PC-9 (cell line): ENCODE results near the gene DCN. TPM values are rescaled to one million over a fixed set of nuclear protein-coding genes. Genes with fewer than 3 reads are reported as not detected.

Experiments used
- BruUV-seq: library from RNA; stranded (reverse); fragments of 400-500 nt; replicated peaks from 2 replicates; lab custom pipeline; 2021; lab: Mats Ljungman, UMichigan
- CTCF ChIA-PET: fragments of 300-600 bp; sonication (Branson Sonifier 250); formaldehyde crosslinking; loops from one replicate; lab custom pipeline; 2022; ENCODE audit warnings: antibody characterized with exemption; lab: Charles Lee
- POLR2A ChIA-PET: fragments of 300-600 bp; sonication (Branson Sonifier 250); formaldehyde crosslinking; loops from one replicate; lab custom pipeline; 2022; ENCODE audit warnings: antibody characterized with exemption; ENCODE audit not compliant: unreplicated experiment; lab: Charles Lee
- DNase-seq, 2 experiments: peaks; one replicate each; pipeline versions ENCODE4 v3.0.0 to v3.0.0-alpha.2; 2015 to 2022; ENCODE audit warnings: mixed read lengths in 1 of 2
- H2AFZ ChIP-seq: fragments of 200-600 bp; sonication (generic); 2 replicates; pipeline ENCODE4 v1.8.1; 2017; ENCODE audit warnings: antibody characterized with exemption
- H3F3A ChIP-seq: fragments of 200-600 bp; sonication (generic); 2 replicates; pipeline ENCODE4 v1.8.1; 2017; ENCODE audit warnings: antibody characterized with exemption, mild to moderate bottlenecking, low read depth; ENCODE audit not compliant: insufficient read depth
- H3K27ac ChIP-seq: fragments of 200-600 bp; sonication (generic); 2 replicates; pipeline ENCODE4 v1.6.1; 2016; ENCODE audit warnings: mixed run types
- H3K27me3 ChIP-seq: fragments of 200-600 bp; sonication (generic); 2 replicates; pipeline ENCODE4 v1.6.1; 2016; ENCODE audit warnings: low read depth, mixed run types; ENCODE audit not compliant: insufficient read depth
- H3K36me3 ChIP-seq: fragments of 200-600 bp; sonication (generic); 2 replicates; pipeline ENCODE4 v1.6.1; 2016; ENCODE audit warnings: low read depth, mixed run types
- H3K4me1 ChIP-seq: fragments of 200-600 bp; sonication (generic); replicated peaks from 2 replicates; pipeline ENCODE4 v1.6.1; 2016; ENCODE audit warnings: mixed run types; ENCODE audit not compliant: insufficient read depth
- H3K4me2 ChIP-seq: fragments of 200-600 bp; sonication (generic); 2 replicates; pipeline ENCODE4 v1.6.1; 2017; ENCODE audit warnings: mixed run types
- H3K4me3 ChIP-seq: fragments of 200-600 bp; sonication (generic); 2 replicates; pipeline ENCODE4 v1.6.1; 2016; ENCODE audit warnings: mixed run types
- H3K79me2 ChIP-seq: fragments of 200-600 bp; sonication (generic); 2 replicates; pipeline ENCODE4 v1.6.1; 2017; ENCODE audit warnings: low read depth, mixed run types
- H3K9me2 ChIP-seq: fragments of 200-600 bp; sonication (generic); 2 replicates; pipeline ENCODE4 v1.8.1; 2017; ENCODE audit warnings: mild to moderate bottlenecking; ENCODE audit not compliant: insufficient read depth
- H3K9me3 ChIP-seq: fragments of 200-600 bp; sonication (generic); 2 replicates; pipeline ENCODE4 v1.8.1; 2016; ENCODE audit warnings: low read depth; ENCODE audit not compliant: insufficient read depth
- H4K20me1 ChIP-seq: fragments of 200-600 bp; sonication (generic); 2 replicates; pipeline ENCODE4 v1.8.1; 2017; ENCODE audit not compliant: insufficient read depth
- EZH2 ChIP-seq: fragments of 200-600 bp; sonication (generic); IDR thresholded peaks from 2 replicates; pipeline ENCODE4 v1.8.0; 2017; ENCODE audit warnings: antibody characterized with exemption, low read depth
- intact Hi-C: fragments of 100-400 bp; cut with micrococcal nuclease; formaldehyde crosslinking; loops from one replicate; pipeline ENCODE4 v1.10.0; 2022; ENCODE audit not compliant: unreplicated experiment
- total RNA-seq: library from RNA; stranded (reverse); gene quantifications from 2 replicates; pipeline ENCODE4 v1.2.3, GENCODE V29; 2021
- TF ChIP-seq, protein P1 (sequence below): fragments of 200-600 bp; sonication (generic); conservative IDR thresholded peaks from 2 replicates; pipeline ENCODE4 v1.6.1; 2017; ENCODE audit warnings: mixed run types, antibody characterized with exemption, mild to moderate bottlenecking, moderate library complexity

Gene DCN
- total RNA-seq, 1 experiment from 2014 or later, result not detected

GRCh38 chr12:91093341-91093740 lies 89.3 kb downstream of the DCN start:
- Histone ChIP-seq H3F3A (no peaks in the 10 kb centered on the region), H3K27me3 (no peaks in the 10 kb centered on the region), H3K79me2 (no peaks in the 10 kb centered on the region), H3K4me3 (no peak overlapping the region), H4K20me1 (no peaks in the 10 kb centered on the region), H3K4me1 (peaks cover 3% of the 10 kb centered on the region), H3K9me2 (no peaks in the 10 kb centered on the region), H3K36me3 (no peaks in the 10 kb centered on the region), H2AFZ (no peak overlapping the region), H3K9me3 (peaks cover 7% of the 10 kb centered on the region), H3K4me2 (no peak overlapping the region), H3K27ac (no peak overlapping the region)
- POLR2A ChIA-PET, result no interaction called here
- no peak for DNase-seq
- CTCF ChIA-PET, result no interaction called here
- TF ChIP-seq EZH2, result no peak
- TF ChIP-seq, protein P1, sequence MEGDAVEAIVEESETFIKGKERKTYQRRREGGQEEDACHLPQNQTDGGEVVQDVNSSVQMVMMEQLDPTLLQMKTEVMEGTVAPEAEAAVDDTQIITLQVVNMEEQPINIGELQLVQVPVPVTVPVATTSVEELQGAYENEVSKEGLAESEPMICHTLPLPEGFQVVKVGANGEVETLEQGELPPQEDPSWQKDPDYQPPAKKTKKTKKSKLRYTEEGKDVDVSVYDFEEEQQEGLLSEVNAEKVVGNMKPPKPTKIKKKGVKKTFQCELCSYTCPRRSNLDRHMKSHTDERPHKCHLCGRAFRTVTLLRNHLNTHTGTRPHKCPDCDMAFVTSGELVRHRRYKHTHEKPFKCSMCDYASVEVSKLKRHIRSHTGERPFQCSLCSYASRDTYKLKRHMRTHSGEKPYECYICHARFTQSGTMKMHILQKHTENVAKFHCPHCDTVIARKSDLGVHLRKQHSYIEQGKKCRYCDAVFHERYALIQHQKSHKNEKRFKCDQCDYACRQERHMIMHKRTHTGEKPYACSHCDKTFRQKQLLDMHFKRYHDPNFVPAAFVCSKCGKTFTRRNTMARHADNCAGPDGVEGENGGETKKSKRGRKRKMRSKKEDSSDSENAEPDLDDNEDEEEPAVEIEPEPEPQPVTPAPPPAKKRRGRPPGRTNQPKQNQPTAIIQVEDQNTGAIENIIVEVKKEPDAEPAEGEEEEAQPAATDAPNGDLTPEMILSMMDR, result no peak
- BruUV-seq, result no TSS peak
- intact Hi-C loops, result no loop called here

- CTCF ChIA-PET, result no interaction called here
- no TSS peak for BruUV-seq
- no peaks in the 10 kb centered on the region for H4K20me1 ChIP-seq
Observed at GRCh38 chr12:91091916-91092715, 90.5 kb downstream of the DCN start.

More at GRCh38 chr12:91091916-91092715, 90.5 kb downstream of the DCN start:
- POLR2A ChIA-PET, result no interaction called here
- intact Hi-C loops, result no loop called here
- TF ChIP-seq, protein P1, result no peak
- no peak for TF ChIP-seq EZH2
- Histone ChIP-seq H3K4me3 (no peak overlapping the region), H3K27me3 (no peaks in the 10 kb centered on the region), H3K4me1 (no peaks in the 10 kb centered on the region), H3K9me2 (no peaks in the 10 kb centered on the region), H2AFZ (no peak overlapping the region), H3K79me2 (no peaks in the 10 kb centered on the region), H3K9me3 (peaks cover 4% of the 10 kb centered on the region), H3K36me3 (no peaks in the 10 kb centered on the region), H3K4me2 (no peak overlapping the region), H3F3A (no peaks in the 10 kb centered on the region), H3K27ac (no peak overlapping the region)
- DNase-seq, result no peak

Other genes starting within 250 kb of the DCN start
- gene CCER1, start 227.6 kb downstream of the DCN start, total RNA-seq, result not detected in 2 replicates
- not detected in 2 replicates for gene EPYC, start 177.8 kb downstream of the DCN start, total RNA-seq
- gene KERA, start 124.8 kb downstream of the DCN start, total RNA-seq, result not detected in 2 replicates
- not detected in 2 replicates for gene LUM, start 71.3 kb downstream of the DCN start, total RNA-seq